Measurements from ENCODE around the gene HAUS7.

Gene HAUS7

GRCh38 chrX:153469811-153470410 lies 465 bp downstream of the HAUS7 start:
- no peak for TF ChIP-seq CTCF (conservative IDR thresholded peaks at IDR 0.05; ENCODE audit: low read depth)
- H3K27ac ChIP-seq, result peak overlapping the region; percentile 90
- DNase-seq (ENCODE audit: low spot score), result no peak
- POLR2A ChIA-PET (ENCODE audit: low non-redundant PET), result no interaction called here
- CTCF ChIA-PET, result interaction anchor here (0.6 to 1.8 kb wide), 6 partner anchors 22 to 167 kb away, joined by 3 to 13 read pairs (median 4); no protein-coding TSS in a partner anchor

DNA sequence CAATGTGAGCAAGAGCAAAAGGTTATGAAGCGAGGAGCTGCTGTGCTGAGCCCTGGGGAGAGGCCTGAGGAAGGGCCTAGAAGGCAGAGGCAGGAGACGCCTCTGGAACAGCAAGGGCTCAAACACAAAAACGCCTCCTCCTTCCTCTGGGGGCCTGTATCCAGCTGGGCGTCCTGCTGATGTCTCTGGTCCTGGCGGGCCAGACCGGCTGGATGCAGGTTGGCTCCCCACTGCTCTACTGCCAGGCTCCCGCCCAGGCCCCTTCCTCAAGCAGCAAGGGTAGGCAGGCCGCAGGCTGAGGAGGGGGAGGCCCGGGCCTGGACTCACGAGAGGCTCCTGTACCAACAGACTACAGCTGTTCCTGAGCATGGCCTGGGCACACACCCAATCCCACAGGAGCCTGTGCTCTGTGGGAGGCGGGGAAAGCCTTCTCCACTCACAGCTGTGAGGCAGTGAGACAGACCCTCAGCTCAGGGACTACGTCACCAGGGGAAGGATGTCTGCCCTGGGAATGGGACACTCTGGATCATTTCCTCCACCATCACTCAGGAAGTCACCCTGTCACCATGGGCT lies 2.3 kb downstream of the HAUS7 start:
- ChIA-PET POLR2A (ENCODE audit: low non-redundant PET) (no interaction called here), CTCF (no interaction called here)
- H3K27ac ChIP-seq, result peak overlapping the region; percentile 90; the same call in 1 of the 2 replicates
- no peak for DNase-seq (ENCODE audit: low spot score)
- no peak for TF ChIP-seq CTCF (conservative IDR thresholded peaks at IDR 0.05; ENCODE audit: low read depth)

GRCh38 chrX:153465691-153466380 lies 4.5 kb downstream of the HAUS7 start:
- TF ChIP-seq CTCF (conservative IDR thresholded peaks at IDR 0.05; ENCODE audit: low read depth), result no peak
- CTCF ChIA-PET, result no interaction called here
- DNase-seq (ENCODE audit: low spot score), result no peak
- POLR2A ChIA-PET (ENCODE audit: low non-redundant PET), result no interaction called here
- H3K27ac ChIP-seq, result no peak overlapping the region

- ChIA-PET CTCF (no interaction called here), POLR2A (ENCODE audit: low non-redundant PET) (no interaction called here)
Measured at GRCh38 chrX:153464116-153464515, 6.3 kb downstream of the HAUS7 start.

DNA sequence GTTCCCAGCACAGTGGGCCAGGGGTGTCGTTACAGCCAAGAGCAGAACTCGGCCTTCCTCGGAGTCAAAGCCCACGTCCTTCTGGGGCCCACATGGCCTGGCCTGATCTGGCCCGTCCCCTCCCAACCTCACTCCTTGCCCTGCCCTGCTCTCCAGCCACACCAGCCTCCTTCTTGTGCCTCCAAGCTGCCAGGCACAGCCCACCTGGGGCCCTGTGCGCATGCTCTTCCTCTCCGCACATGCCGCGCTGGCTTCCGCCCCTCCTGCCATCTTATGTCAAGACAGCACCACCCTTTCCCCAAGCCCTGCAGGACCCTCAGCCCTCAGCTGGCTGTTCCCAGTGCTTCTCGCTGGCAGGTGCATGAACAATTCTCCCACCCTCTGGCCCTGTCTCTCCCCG lies 6.8 kb downstream of the HAUS7 start:
- no peak for TF ChIP-seq CTCF (conservative IDR thresholded peaks at IDR 0.05; ENCODE audit: low read depth)
- DNase-seq (ENCODE audit: low spot score), result no peak
- ChIA-PET CTCF (interaction anchor here (1.2 kb wide), 1 partner anchor 44 kb away, joined by 3 read pairs; no protein-coding TSS in a partner anchor), POLR2A (ENCODE audit: low non-redundant PET) (no interaction called here)
- peak overlapping the region; percentile 79 for H3K27ac ChIP-seq

More at GRCh38 chrX:153464116-153464515, 6.3 kb downstream of the HAUS7 start:
- H3K27ac ChIP-seq, result peak overlapping the region; percentile 79
- no peak for DNase-seq (ENCODE audit: low spot score)
- TF ChIP-seq CTCF (conservative IDR thresholded peaks at IDR 0.05; ENCODE audit: low read depth), result no peak

DNA sequence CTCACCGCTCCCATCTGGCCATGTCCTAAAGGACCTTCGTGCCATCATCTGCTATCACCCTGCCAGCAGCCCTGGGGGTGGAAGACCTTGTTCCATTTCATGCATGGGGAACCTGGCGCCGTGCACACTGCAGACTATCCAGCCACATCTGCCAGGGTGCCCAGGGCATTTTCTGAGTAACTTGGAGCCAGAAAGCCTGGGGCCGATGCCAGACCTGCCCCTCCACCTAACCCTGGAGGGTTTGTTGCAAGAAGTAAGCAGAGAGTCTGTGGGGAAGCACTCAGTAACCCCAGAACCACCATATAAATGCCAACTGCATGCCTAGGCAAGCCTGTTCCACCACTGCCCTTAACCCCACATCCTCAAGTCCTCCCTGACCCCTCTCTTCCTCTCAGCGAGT lies 7.3 kb downstream of the HAUS7 start:
- peak; percentile 13 for DNase-seq (ENCODE audit: low spot score)
- ChIA-PET CTCF (interaction anchor here (1.2 kb wide), 1 partner anchor 44 kb away, joined by 3 read pairs; no protein-coding TSS in a partner anchor), POLR2A (ENCODE audit: low non-redundant PET) (no interaction called here)
- no peak for TF ChIP-seq CTCF (conservative IDR thresholded peaks at IDR 0.05; ENCODE audit: low read depth)
- H3K27ac ChIP-seq, result peak overlapping the region; percentile 79

Measured in RWPE1 (cell line).